VCaP (cell line): Measurements from ENCODE around the gene DNMT3B.

Experiments
- H3K27ac ChIP-seq: fragments of 450-650 bp; 2 replicates; pipeline ENCODE4 v1.5.1; 2017
- CTCF ChIP-seq: fragments of 450-650 bp; conservative IDR thresholded peaks from 2 replicates; pipeline ENCODE4 v1.5.1; 2017; ENCODE audit warnings: mild to moderate bottlenecking, moderate library complexity

DNMT3B gene

GRCh38 chr20:32798046-32798981, 36.1 kb downstream of the DNMT3B start:
- no peak for TF ChIP-seq CTCF
- no peak overlapping the region for H3K27ac ChIP-seq

GRCh38 chr20:32803092-32803491, 40.9 kb downstream of the DNMT3B start:
- TF ChIP-seq CTCF, result no peak
- no peak overlapping the region for H3K27ac ChIP-seq

DNA sequence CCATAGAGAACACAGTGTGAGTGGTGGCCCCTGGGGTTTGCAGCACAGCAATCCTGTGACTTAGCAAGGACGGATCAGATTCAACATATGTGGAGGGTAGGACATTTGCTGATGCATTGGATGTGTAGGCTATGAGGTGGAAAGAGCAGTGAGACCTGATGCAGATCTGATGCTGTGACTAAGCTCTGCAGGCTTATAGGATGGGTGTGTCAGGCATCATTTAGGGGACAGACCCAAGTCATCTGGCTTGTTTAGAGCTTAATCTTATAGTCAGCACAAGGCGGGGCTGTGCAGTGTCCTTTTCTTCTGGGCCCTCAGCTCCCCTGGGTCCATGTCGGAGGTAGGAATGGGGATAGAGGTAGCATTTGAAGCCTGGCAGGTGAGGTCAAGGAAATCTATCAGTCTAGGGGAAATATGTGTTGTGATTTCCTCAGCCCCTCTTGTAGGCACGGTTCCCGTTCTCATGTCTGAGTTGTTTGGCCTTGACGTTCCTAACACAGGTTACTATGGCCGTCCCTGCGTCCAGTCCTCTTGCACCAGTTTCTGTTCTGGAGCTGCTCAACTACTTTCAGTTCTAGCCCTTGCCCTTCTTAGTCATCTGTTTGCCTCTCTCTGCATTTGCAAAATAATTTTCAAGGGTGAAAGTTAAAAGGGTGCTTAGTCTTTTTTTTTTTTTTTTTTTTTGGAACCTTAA, 42.0 kb downstream of the DNMT3B start:
- no peak for TF ChIP-seq CTCF
- H3K27ac ChIP-seq, result no peak overlapping the region

- TF ChIP-seq CTCF, result no peak
- H3K27ac ChIP-seq, result no peak overlapping the region
Measured at GRCh38 chr20:32804817-32805216, 42.6 kb downstream of the DNMT3B start.

- no peak overlapping the region for H3K27ac ChIP-seq
- no peak for TF ChIP-seq CTCF
Measured at GRCh38 chr20:32805721-32806120, 43.5 kb downstream of the DNMT3B start.

DNA sequence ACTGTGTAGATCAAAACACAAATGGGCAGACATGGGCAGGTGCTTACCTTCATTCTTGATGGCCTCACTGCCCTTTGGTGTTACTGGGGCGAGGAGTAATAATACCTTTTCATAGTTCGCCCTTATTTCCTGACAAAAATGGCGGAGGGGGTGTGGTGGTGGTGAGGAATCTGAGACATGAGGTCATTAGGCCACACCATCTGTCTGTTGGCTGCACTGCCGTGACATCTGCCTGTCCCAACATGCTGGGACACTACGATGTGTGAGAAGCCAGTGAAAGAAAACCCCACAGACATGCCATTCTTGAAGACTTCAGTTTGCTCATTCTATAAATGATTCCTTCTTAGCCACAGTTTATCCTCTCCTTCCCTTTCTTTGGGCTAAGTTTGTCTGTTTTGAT, 44.2 kb downstream of the DNMT3B start:
- no peak overlapping the region for H3K27ac ChIP-seq
- TF ChIP-seq CTCF, result no peak

DNA sequence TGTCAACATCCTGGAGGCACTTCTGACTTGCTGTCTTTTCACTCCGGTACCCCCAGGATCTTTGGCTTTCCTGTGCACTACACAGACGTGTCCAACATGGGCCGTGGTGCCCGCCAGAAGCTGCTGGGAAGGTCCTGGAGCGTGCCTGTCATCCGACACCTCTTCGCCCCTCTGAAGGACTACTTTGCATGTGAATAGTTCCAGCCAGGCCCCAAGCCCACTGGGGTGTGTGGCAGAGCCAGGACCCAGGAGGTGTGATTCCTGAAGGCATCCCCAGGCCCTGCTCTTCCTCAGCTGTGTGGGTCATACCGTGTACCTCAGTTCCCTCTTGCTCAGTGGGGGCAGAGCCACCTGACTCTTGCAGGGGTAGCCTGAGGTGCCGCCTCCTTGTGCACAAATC, 45.5 kb downstream of the DNMT3B start:
- no peak overlapping the region for H3K27ac ChIP-seq

More for the DNA sequence above, 45.5 kb downstream of the DNMT3B start:
- no peak for TF ChIP-seq CTCF
